ENCODE data around the gene IFNA6. TPM values are rescaled to one million over a fixed set of nuclear protein-coding genes. Genes with fewer than 3 reads are reported as not detected.
"Not testable (repeated sequence)": the region's sequence is repeated elsewhere in the genome, so short reads cannot be mapped to it uniquely, and the experiment has no call there.

The IFNA6 gene
- total and polyA plus RNA-seq, 3 experiments from 2014 or later, result not detected

- peak in 1 of 5 donors; percentile 44 for DNase-seq
- peaks cover 0 to 4% (median 0%) of the 10 kb centered on the region in 5 donors for H3K9me3 Mint-ChIP-seq
- H3K4me1 ChIP-seq (ENCODE audit: insufficient read depth, low read length), result peaks cover 5% of the 10 kb centered on the region
- peak overlapping the region in 3 of 8 donors; percentile 27 to 51 (median 43) for H3K27ac Mint-ChIP-seq
- H3K4me3 ChIP-seq (ENCODE audit: low read length), result no peak overlapping the region
- CTCF ChIA-PET, result interaction anchor here (1.3 to 5.0 kb wide), 2 partner anchors 14 to 146 kb away, joined by 3 to 19 read pairs; no protein-coding TSS in a partner anchor
- peaks cover 6 to 26% (median 21%) of the 10 kb centered on the region in 3 donors for H3K4me1 Mint-ChIP-seq
- peak overlapping the region in 6 of 7 donors; percentile 4 to 72 (median 30) for H3K4me3 Mint-ChIP-seq
- peaks cover 14 to 61% of the 10 kb centered on the region in 2 donors for H3K27me3 Mint-ChIP-seq
- H3K27me3 ChIP-seq (ENCODE audit: insufficient read depth, low read length, poor library complexity, severe bottlenecking), result no peaks in the 10 kb centered on the region
- POLR2A ChIA-PET, result no interaction called here
- no peaks in the 10 kb centered on the region for H3K36me3 Mint-ChIP-seq
- no peak overlapping the region for H3K27ac ChIP-seq (ENCODE audit: low read depth, low read length)
- H3K9me3 ChIP-seq (ENCODE audit: low read length), result no peaks in the 10 kb centered on the region
- no peaks in the 10 kb centered on the region for H3K36me3 ChIP-seq (ENCODE audit: insufficient read depth, low read length)
These were observed 31.0 kb upstream of the IFNA6 start for GRCh38 chr9:21381448-21382339.

GRCh38 chr9:21371467-21371866 is 20.8 kb upstream of the IFNA6 start:
- H3K4me1 ChIP-seq (ENCODE audit: insufficient read depth, low read length); POLR2A ChIA-PET; H3K36me3 ChIP-seq (ENCODE audit: insufficient read depth, low read length); CTCF ChIA-PET; H3K27ac Mint-ChIP-seq; H3K27ac ChIP-seq (ENCODE audit: low read depth, low read length); H3K4me3 ChIP-seq (ENCODE audit: low read length); H3K4me3 Mint-ChIP-seq; H3K9me3 ChIP-seq (ENCODE audit: low read length); H3K4me1 Mint-ChIP-seq; H3K9me3 Mint-ChIP-seq; H3K27me3 ChIP-seq (ENCODE audit: insufficient read depth, low read length, poor library complexity, severe bottlenecking); DNase-seq; H3K36me3 Mint-ChIP-seq: not testable (repeated sequence)
- peaks cover 2 to 34% of the 10 kb centered on the region in 2 donors for H3K27me3 Mint-ChIP-seq

DNA sequence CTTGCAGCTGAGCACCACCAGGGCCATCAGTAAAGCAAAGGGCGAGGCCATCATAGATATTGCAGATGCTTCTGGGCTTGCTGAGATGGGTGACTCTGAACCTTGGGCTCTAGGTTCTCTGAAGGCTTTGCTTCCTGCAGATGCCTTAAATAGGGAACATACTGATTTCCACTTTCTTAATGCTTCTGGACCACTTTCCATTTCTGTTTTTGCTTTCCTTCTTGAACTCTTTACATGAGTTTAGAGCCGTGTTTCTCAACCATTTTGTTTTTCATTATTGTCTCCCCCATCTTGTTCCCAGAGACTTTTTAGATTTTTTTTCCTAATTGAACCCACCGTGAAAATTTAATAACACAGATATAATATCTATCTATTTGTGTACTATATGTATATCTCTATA is 17.3 kb upstream of the IFNA6 start, which contains the start of gene IFNA13:
Gene IFNA13 (minus strand): TSS at position 101 of the 400 bp plus-strand sequence. CDS start 47 bp downstream, at position 54.
- no peaks in the 10 kb centered on the region for H3K9me3 Mint-ChIP-seq
- H3K9me3 ChIP-seq (ENCODE audit: low read length), result no peaks in the 10 kb centered on the region
- ChIA-PET CTCF (no interaction called here), POLR2A (no interaction called here)
- H3K36me3 ChIP-seq (ENCODE audit: insufficient read depth, low read length), result no peaks in the 10 kb centered on the region
- no peaks in the 10 kb centered on the region for H3K4me1 Mint-ChIP-seq
- no peaks in the 10 kb centered on the region for H3K27me3 ChIP-seq (ENCODE audit: insufficient read depth, low read length, poor library complexity, severe bottlenecking)
- H3K27ac Mint-ChIP-seq, result no peak within 1 kb of the TSS
- H3K4me3 Mint-ChIP-seq, result no peak within 1 kb of the TSS
- DNase-seq, result no peak
- H3K27ac ChIP-seq (ENCODE audit: low read depth, low read length), result no peak within 1 kb of the TSS
- no peaks in the 10 kb centered on the region for H3K36me3 Mint-ChIP-seq
- peaks cover 15 to 43% of the 10 kb centered on the region in 2 donors for H3K27me3 Mint-ChIP-seq
- no peak within 1 kb of the TSS for H3K4me3 ChIP-seq (ENCODE audit: low read length)
- H3K4me1 ChIP-seq (ENCODE audit: insufficient read depth, low read length), result no peaks in the 10 kb centered on the region

- DNase-seq; H3K27ac ChIP-seq (ENCODE audit: low read depth, low read length); POLR2A ChIA-PET; H3K4me3 ChIP-seq (ENCODE audit: low read length); H3K4me1 ChIP-seq (ENCODE audit: insufficient read depth, low read length); H3K9me3 ChIP-seq (ENCODE audit: low read length); H3K36me3 Mint-ChIP-seq; H3K4me3 Mint-ChIP-seq; H3K27me3 ChIP-seq (ENCODE audit: insufficient read depth, low read length, poor library complexity, severe bottlenecking); CTCF ChIA-PET; H3K4me1 Mint-ChIP-seq; H3K9me3 Mint-ChIP-seq; H3K36me3 ChIP-seq (ENCODE audit: insufficient read depth, low read length); H3K27ac Mint-ChIP-seq: not testable (repeated sequence)
- peaks cover 18 to 40% of the 10 kb centered on the region in 2 donors for H3K27me3 Mint-ChIP-seq
These were observed 16.5 kb upstream of the IFNA6 start for GRCh38 chr9:21367169-21367568.

DNA sequence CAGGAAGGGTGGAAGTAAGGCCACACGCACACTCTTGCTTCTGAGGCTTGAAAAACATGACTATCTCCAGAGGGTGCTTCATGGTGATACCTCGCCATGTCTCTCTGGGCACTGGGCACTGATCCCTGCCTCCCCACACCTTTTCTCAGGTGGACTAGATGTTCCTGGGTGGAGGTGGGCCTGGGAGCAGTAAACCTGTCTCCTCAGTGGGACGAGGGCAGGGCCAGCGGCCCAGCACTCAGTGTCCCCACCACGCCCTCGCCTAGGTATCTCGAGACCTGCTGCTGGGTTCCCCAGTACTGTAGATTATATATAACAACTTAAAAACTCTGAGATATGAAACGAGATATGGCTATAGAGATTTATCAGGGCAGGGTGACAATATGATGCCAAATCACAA is 11.6 kb upstream of the IFNA6 start:
- no peaks in the 10 kb centered on the region for H3K36me3 ChIP-seq (ENCODE audit: insufficient read depth, low read length)
- no peaks in the 10 kb centered on the region for H3K27me3 ChIP-seq (ENCODE audit: insufficient read depth, low read length, poor library complexity, severe bottlenecking)
- no peaks in the 10 kb centered on the region for H3K36me3 Mint-ChIP-seq
- peaks cover 22 to 31% of the 10 kb centered on the region in 2 donors for H3K27me3 Mint-ChIP-seq
- no peak overlapping the region for H3K27ac Mint-ChIP-seq
- no peaks in the 10 kb centered on the region for H3K9me3 ChIP-seq (ENCODE audit: low read length)
- H3K9me3 Mint-ChIP-seq, result no peaks in the 10 kb centered on the region
- H3K4me3 ChIP-seq (ENCODE audit: low read length), result no peak overlapping the region
- CTCF ChIA-PET, result no interaction called here
- POLR2A ChIA-PET, result no interaction called here
- no peak for DNase-seq
- peaks cover 8 to 15% (median 14%) of the 10 kb centered on the region in 3 donors for H3K4me1 Mint-ChIP-seq
- no peak overlapping the region for H3K4me3 Mint-ChIP-seq
- peaks cover 9% of the 10 kb centered on the region for H3K4me1 ChIP-seq (ENCODE audit: insufficient read depth, low read length)
- no peak overlapping the region for H3K27ac ChIP-seq (ENCODE audit: low read depth, low read length)

DNA sequence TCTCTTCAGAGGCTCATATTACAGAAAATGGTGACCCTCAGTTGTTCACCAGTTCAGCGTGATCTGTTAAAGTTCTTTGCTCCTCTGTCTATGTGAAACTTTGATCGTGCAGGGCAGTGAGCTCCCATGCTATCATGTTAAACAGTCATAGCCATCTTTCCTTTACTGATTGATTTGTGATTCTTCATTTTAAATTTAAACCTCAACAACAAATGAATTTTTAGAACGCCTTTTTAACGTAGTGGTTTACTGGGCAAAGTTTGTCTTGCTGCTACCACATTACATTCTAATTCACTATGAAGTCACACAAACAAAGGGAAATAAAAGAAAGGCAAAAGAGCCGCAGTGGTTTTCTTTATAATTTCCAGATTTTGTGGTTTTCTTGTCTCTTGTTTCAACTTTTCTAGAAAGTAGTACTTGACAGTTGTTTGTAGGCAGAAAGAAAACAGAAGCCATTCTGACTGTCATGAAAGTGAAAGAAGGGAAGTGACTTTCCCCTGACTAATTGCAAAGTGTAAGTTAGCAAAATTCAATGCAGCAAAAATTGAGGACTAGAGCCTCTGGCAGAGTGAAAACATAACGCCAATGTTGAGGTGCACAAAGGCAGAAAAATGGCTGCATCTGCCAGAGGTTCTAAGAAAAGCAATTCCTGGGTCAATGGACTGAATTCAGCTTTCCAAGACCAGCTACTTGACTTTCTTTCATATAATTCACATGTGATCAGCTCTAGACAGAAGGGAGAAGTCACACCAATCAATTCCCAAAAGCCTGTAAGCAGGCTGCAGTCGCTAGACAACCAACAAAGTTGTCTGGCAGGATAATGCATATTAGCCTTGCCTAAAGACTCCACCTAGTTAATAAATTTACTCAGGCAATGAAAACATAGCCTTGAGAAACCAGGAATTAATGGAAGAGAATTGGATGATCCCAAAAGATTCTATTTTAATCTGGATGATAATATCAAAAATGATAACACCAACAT is 7.1 kb upstream of the IFNA6 start:
- DNase-seq, result peak in 1 of 5 donors; percentile 48
- Histone ChIP-seq H3K27ac (ENCODE audit: low read depth, low read length) (no peak overlapping the region), H3K36me3 (ENCODE audit: insufficient read depth, low read length) (no peaks in the 10 kb centered on the region), H3K27me3 (ENCODE audit: insufficient read depth, low read length, poor library complexity, severe bottlenecking) (no peaks in the 10 kb centered on the region), H3K4me1 (ENCODE audit: insufficient read depth, low read length) (peaks cover 14% of the 10 kb centered on the region), H3K9me3 (ENCODE audit: low read length) (no peaks in the 10 kb centered on the region), H3K4me3 (ENCODE audit: low read length) (peak overlapping the region; percentile 36)
- CTCF ChIA-PET, result interaction anchor here (0.8 to 1.4 kb wide), 4 partner anchors 21 to 38 kb away, joined by 3 read pairs; no protein-coding TSS in a partner anchor
- Mint-ChIP-seq H3K4me3 (peak overlapping the region; percentile 27 to 76 (median 71)), H3K9me3 (peaks cover 0 to 10% (median 6%) of the 10 kb centered on the region in 5 donors), H3K36me3 (peaks cover 0 to 18% (median 0%) of the 10 kb centered on the region in 3 donors), H3K4me1 (peaks cover 11 to 20% (median 18%) of the 10 kb centered on the region in 3 donors), H3K27me3 (peaks cover 11 to 19% of the 10 kb centered on the region in 2 donors), H3K27ac (peak overlapping the region; percentile 6 to 86 (median 68))
- POLR2A ChIA-PET, result interaction anchor here (1.3 kb wide), 1 partner anchor 24 kb away, joined by 3 read pairs; no protein-coding TSS in a partner anchor

DNA sequence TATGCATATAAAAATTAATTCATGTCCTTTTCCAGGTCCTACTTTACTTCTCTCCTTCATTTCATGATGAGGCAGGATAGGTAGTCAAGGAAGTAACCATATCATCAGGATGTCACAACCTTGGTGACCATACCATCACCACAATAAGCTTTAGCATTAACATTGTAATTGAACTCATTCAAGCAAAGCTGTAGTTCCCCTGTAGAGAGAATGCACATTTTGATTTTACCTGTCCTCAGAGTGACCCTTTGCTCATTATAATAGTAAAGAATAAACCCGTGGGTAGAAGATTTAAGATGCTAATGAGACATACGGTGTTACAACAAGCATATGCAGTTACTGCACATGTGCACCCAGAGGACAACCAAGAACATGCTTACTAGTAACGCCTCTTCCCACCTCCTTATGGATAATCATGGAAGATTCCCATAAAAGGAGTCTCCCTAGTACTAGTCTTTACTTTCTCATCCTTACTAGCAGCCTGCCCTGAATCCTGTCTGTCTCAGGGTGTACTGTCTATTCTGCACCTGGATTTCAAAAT is 2.2 kb downstream of the IFNA6 start:
- Mint-ChIP-seq H3K4me1 (no peaks in the 10 kb centered on the region), H3K27ac (no peak overlapping the region), H3K27me3 (peaks cover 23 to 65% of the 10 kb centered on the region in 2 donors), H3K36me3 (peaks cover 0 to 6% (median 0%) of the 10 kb centered on the region in 3 donors), H3K4me3 (no peak overlapping the region), H3K9me3 (peaks cover 0 to 5% (median 2%) of the 10 kb centered on the region in 5 donors)
- ChIA-PET CTCF (interaction anchor here (1.6 kb wide), 1 partner anchor 48 kb away, joined by 3 read pairs; no protein-coding TSS in a partner anchor), POLR2A (no interaction called here)
- H3K4me3 ChIP-seq (ENCODE audit: low read length), result no peak overlapping the region
- DNase-seq, result no peak
- H3K4me1 ChIP-seq (ENCODE audit: insufficient read depth, low read length), result no peaks in the 10 kb centered on the region
- H3K9me3 ChIP-seq (ENCODE audit: low read length), result no peaks in the 10 kb centered on the region
- no peaks in the 10 kb centered on the region for H3K27me3 ChIP-seq (ENCODE audit: insufficient read depth, low read length, poor library complexity, severe bottlenecking)
- no peak overlapping the region for H3K27ac ChIP-seq (ENCODE audit: low read depth, low read length)
- H3K36me3 ChIP-seq (ENCODE audit: insufficient read depth, low read length), result no peaks in the 10 kb centered on the region

Data from CD8-positive, alpha-beta memory T cell (primary cell).